ENCODE measurements around the gene SPRED3.

The SPRED3 gene

DNA sequence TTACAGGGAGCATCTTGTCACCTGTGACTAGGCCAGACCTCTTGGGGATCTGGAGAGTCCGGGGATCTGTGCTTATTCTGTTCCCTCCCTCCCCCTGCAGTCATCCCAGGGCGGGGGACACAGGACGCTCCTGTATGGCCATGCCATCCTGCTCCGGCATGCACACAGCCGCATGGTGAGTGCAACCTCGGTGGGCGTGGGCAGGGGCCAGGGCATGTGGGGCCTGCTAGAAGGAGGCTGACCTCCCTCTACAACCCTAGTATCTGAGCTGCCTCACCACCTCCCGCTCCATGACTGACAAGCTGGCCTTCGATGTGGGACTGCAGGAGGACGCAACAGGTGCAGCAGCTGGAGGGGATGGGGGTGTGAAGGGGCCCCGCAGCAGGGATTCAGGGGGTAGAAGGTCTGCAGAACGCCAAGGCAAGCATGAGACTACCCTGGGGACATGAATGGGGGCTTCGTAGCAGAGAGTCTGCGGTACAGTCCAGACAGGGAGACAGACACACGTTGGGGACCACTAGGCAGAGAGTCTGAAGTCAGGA lies 55.0 kb downstream of the SPRED3 start:
- no peak for DNase-seq (ENCODE audit: low read depth in 1 of 2, low spot score in 1 of 2)

- DNase-seq (ENCODE audit: low read depth in 1 of 2, low spot score in 1 of 2): no peak
These were observed 55.5 kb downstream of the SPRED3 start for GRCh38 chr19:38444026-38444425.

GRCh38 chr19:38445362-38445761 lies 56.9 kb downstream of the SPRED3 start:
- DNase-seq (ENCODE audit: low read depth in 1 of 2, low spot score in 1 of 2): no peak

- DNase-seq (ENCODE audit: low read depth in 1 of 2, low spot score in 1 of 2): no peak
These were observed 59.7 kb downstream of the SPRED3 start for GRCh38 chr19:38448225-38448624.

Measured in stimulated activated CD4-positive, alpha-beta T cell treated with anti-CD3 and anti-CD28 coated beads, Interleukin-15, amount 100 ng/mL, for 1 hour (primary cell).